Measurements from ENCODE around the gene SPRR4.

SPRR4 gene, protein sequence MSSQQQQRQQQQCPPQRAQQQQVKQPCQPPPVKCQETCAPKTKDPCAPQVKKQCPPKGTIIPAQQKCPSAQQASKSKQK

DNA sequence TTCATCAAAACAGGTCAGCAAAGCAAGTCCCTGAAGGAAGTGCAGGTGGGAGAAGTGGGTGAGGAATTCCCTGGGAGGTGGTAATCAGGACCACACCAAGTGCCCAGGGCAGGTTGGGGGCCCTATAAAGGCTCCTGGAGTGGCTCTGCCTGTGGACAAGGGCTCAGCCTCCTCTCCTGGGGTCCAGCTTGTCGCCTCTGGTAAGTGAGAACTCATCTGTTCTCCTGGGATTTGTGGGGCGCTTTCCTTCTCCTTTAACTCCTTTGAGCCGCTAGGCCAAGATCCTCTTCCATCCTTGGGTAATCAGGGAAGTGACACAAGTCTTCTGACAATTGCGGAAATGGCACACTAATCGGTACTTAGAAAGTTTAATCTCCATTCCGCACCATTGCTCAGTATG, at the start of gene SPRR4:
Gene SPRR4, plus strand, starts transcription at position 154 of the 400 bp plus-strand sequence. CDS start 1,243 bp downstream, outside the sequence.
- no peak for DNase-seq (ENCODE audit: low spot score)

DNA sequence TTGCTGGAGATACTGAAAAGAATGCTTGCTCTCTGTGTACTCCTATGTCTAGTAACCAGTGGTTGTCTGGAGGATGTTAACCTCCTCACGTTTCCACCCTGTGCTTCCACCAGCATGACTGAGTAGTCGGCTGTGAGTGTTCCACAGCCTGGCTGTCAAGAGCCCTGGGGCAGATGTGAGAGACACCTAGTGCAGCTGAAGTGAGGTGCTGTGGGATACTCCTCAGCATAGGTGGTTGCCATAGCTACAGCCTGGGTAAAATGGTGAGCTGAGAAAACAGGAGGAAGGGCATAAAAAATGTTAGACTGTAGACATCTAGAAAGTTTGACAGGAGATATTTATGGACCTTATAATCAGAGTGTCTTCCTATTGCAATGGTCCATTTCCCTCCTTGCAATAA, 46.3 kb upstream of the SPRR4 start:
- DNase-seq (ENCODE audit: low spot score), result no peak

DNA sequence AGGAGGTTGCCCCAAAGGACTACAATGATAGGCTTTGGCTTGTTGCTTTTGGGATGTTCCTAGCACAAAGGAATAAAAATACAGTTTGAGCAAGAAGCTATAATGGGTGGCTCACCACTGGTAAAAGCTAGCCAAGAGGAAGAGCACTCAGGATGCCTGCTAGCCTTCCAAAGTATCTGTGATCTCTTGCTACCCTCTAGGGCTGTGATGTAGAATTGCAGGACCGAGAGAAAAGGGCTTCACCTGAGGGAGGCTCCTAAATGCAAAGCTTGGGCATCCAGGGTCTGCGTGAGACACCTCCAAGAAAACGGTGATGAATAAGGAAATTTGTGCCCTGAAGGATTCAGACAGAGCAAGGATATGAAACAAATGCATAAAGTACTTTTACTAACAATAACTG, 44.4 kb upstream of the SPRR4 start:
- no peak for DNase-seq (ENCODE audit: low spot score)

DNA sequence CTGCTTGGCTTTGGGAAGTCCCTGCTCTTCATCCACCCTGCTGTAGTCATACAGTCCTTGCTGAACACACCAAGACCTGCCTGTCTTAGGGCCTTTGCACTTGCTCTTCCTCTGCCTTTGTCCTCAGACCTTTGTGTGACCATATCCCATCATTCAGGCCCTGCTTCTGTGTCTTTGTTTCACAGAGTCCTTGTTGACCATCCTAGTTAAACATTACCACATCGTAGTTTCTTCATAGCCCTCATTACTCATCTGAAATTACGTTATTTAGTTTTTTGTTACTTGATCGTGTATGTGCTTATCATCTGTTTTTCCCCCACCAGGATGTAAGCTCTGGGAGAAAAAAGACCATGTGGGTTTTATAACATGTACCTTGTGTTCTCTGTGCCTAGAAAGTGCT, 41.8 kb upstream of the SPRR4 start:
- DNase-seq (ENCODE audit: low spot score), result no peak

DNA sequence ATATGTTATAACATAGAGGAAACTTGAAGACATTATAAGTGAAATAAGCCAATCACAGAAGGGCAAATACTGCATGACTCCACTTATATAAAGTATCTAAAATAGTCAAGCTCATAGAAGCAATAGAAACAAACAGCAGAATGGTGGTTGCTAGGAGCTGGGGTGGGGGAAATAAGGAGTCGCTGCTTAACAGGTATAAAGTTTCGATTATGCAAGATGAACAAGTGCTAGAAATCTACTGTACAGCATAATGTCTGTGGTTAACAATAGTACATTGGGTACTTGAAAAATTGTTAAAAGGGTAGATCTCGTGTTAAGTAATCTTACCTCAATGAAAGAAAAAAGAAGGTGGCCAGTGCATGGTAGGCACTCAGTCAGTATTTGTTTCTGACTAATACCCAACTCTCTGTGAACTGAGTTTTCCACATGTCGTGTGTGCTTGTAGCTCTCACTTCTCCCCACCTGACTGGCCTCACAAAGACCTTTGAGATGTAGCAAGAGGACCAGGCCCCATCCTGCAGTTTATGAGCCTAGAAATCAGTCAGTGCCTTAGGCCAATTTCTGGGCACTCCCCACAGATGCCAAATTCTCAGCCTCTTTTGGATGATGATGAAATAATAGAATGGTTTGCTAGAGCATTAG, 38.2 kb upstream of the SPRR4 start:
- no peak for DNase-seq (ENCODE audit: low spot score)

DNA sequence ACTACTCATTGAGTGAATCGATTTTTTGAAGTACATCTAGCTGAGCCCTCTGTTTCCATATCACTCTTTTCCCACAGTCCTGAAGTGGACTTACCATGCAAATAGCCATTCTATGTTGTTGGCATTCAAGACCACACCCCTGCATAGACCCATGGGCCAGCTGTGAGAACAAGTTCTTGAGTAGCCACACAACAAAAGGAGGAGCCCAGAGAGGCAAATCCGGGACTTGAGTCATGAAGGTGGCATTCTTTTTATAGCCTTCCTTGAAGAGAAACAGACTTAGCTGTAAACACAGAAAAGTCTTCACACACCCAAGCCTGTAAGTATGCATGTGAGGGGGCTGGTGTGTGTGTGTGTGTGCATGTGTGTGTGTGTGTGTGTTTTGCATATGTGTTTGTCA, 37.3 kb upstream of the SPRR4 start:
- no peak for DNase-seq (ENCODE audit: low spot score)

DNA sequence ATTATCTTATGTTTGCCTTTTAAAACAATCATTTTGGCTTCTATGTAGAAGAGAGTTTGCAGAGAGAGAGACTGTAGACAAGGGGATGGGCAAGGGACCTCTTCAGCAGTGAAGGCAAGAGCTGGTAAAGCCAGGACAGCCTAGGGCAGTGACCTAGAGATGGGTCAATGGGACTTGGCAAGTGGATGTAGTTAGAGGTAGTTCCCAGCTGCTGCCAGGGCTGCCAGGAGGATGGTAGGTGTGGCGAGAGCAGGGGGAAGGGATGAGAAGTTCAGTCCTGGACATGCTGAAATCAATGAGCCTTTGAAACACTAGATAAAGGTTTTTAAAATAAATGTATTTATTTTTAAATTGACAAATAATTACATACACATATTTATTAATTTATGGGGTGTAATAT, 29.8 kb upstream of the SPRR4 start:
- no peak for DNase-seq (ENCODE audit: low spot score)

DNA sequence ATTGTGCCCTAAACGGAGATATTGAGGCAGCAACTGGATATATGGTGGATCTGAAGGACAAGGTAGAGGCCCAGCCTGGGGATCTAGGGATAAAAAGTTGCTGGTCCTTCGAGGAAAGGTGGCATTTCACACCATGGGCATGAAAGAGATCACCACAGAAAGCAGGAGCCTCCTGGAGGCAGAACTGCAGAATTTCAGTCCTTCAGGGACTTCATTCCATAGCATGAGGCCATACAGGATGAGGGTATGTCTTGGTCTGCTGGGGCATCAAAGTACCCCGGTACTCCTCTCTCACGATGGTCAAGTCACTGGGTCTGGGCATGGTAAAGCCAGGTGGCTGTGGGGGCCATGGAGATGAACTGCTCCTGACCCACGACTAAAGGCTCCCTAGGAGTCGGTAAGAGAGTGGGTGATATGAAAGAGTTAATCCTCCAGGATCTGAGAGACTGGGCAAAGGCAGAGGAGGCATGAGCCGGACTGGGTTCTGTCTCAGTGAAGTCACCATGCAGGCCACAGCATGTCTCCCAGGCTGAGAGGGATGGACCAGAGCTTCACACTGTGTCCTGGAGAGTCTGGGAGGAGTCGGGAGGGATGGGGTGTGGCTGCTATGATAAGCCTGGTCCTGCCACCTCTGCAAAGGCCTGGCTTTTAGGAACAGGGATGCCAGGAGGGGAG, 29.3 kb upstream of the SPRR4 start:
- no peak for DNase-seq (ENCODE audit: low spot score)

DNA sequence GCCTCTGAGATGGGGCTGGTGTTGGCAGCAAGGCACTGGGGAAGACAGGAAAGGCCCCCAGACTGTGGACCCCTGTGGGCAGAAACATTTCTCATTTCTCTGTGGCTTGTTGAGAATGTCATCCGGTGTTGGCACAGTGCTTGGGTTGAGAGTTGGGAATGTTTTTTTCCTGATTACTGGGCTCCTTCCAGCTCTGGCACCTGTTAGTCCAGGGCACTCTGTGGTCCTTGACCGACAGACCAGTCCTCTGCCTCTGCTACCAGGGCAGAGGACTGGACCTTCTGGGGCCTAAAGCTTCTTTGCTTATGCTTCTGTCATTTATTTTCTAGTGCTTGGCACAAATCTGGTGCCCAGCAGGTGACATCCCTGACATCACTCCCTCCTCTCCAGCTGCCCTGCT, 28.3 kb upstream of the SPRR4 start:
- no peak for DNase-seq (ENCODE audit: low spot score)

DNA sequence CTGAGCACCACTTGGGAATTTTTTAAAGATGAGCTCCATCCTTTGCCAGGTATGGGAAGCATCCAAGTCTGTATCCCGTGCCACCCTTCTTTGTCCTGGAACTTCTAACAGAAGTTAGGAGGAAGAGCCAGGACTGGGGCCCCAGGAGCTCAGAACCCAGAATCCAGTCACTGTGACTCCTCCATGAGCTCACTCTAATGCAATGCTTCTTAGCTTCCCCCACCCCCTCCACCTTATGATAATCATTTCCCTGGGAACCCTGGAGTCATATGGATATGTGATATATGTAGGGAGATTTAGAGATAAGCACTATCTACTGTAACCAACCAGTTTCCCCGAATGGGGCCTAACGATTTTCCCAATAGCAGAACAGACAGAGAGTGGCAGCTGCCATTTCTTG, 24.2 kb upstream of the SPRR4 start:
- DNase-seq (ENCODE audit: low spot score), result no peak

DNA sequence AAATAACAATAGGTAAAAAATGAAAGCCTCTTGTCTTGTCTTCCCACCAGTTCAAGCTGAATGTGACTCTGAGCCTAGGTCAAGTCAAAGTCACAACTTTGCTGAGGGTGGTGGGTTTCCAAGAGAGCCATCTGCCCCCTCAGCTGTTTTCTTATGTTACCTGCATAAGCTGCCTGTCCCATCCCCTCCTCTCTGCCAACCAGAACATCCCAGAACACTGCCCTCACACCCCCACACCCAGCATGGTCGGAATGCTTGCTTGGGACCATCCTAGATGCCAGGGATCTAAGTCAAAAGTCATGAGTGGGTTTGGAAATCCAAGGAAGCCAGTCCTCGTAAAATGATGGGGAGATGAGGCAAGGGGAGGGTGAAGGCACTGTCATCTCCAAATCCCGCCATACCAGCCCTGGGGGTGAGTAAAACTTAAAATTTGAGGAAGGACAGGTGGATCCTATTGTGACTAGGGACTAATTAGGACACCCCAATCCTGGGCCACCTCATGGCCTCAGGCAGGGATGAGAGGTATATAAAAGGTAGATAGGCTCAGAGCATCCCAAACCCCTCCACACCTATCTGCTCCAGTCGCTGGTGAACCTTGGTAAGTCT, 23.7 kb upstream of the SPRR4 start, which contains the start of gene SPRR5:
Gene SPRR5, plus strand, starts transcription at position 556 of the 606 bp plus-strand sequence. CDS start 1,349 bp downstream, outside the sequence.
- DNase-seq (ENCODE audit: low spot score), result no peak

DNA sequence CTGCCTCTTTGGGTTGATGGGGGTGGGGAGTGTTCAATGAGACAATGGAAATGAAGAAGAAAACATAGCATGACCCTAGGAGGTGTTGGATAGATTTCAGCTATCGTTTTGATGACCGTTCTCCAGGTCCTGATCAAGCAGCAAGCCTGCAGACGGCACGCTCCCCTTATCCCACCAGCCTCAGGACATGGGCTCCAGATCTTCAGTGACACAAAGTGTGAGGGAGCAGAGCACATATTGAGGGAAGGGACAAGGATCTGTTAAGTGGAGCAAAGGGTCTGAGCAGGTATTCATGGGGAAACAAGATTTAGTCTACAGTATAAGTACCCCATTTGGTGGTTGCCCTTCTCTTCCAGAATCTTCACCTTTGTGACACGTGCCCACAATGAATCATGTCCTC, 18.7 kb upstream of the SPRR4 start:
- DNase-seq (ENCODE audit: low spot score), result no peak

DNA sequence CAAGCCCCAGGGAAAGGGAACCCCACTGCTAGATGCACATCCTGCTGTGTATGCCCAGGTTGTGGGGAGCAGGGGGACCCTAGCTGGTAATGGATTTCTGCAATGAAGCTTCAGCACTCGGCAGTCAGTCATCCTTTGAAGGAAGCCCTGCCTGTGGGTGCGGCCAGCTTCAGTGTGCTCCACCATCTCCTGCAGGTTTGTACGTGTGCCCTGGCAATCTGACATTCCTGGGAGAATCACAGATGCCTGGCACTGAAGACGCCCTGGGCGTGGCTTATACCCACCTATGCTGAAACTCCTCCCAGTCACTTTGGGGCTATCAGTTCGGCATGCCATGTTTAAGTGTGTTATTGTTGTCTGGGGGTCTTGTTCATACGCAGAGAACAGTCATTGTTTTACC, 16.7 kb upstream of the SPRR4 start:
- DNase-seq (ENCODE audit: low spot score), result no peak

DNA sequence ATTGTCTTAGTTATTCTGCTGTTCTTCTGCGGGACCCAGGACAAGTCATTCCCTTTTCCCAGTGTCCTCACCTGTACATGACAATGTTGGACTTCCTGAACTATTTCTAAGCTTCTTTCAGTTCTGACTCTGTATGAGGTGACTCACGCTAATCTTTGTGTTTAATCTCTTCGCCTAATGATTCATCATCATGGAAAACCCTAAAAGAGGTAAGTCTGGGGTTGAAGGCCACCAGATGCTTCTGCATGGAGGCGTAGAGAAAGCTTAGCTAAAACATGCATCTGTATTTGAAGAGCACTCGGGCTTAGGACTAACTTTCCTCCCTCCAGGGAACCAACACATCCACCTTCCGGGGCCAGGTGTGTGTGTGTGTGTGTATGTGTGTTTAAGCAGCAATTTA, 16.0 kb upstream of the SPRR4 start:
- DNase-seq (ENCODE audit: low spot score), result no peak

DNA sequence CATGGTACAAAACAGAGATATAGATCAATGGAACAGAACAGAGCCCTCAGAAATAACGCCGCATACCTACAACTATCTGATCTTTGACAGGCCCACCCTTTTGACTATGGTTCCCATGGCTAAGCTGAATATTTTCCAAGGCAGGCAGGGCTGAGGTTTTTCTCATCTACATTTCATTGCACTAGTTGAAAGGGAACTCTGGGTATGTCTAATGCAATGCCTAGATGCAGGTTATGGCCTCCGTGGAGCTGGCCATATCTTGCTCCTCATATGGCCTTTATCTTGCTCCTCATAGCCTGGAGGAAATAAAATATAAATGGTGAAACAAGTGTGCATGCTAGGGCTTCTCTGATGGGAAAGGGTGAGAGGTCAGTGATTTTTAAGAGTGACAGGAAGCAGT, 12.9 kb upstream of the SPRR4 start:
- no peak for DNase-seq (ENCODE audit: low spot score)

DNA sequence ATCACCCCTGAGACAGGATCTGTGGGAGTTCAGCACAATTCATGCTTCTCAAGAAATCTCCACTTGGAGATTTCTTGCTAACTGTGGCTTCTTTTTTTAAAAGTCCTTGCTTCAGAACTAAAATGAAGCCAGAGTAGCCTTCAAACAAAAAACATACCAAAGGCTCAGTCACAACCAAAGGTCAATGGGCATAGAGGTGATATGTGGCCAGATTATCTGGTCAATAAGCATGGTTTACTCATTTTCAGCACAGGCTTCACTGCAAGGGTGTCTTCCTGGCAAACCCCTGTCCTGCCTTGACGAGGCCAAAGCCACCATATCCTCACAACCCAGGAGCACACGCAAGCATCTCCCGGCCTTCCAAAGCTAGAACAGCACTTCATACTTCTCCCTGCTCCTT, 11.2 kb upstream of the SPRR4 start:
- DNase-seq (ENCODE audit: low spot score), result no peak

DNA sequence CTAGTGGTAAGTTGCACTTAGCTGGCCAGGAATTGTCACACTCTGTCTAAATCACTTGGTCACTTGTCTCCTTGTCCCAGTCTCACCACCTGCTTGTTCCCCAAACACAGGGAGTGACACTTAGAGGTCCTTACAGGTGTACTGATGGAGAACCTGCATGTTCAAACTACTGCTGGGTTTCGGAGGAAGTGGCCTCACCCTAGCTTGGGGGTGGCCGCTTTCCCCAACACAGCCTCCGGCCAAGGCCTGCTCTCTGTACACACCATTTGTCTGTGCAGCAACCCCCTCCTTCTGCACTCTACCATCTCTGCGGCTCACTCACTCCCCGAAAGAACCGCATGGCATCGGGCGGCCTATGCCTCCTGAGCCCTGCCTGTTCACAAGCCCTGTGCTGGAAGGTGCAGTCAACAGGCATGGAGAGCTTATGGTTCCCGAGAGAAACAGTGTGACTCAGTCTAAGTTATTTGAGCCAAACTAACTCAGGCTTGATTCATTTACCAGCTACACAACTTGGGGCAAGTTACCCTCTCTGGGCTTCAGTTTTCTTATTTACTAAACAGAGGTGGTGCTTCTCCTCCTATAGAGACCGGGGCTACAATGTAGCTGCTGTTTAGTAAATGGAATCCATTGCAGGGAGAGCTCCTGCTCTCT, 10.5 kb upstream of the SPRR4 start:
- DNase-seq (ENCODE audit: low spot score), result no peak

DNA sequence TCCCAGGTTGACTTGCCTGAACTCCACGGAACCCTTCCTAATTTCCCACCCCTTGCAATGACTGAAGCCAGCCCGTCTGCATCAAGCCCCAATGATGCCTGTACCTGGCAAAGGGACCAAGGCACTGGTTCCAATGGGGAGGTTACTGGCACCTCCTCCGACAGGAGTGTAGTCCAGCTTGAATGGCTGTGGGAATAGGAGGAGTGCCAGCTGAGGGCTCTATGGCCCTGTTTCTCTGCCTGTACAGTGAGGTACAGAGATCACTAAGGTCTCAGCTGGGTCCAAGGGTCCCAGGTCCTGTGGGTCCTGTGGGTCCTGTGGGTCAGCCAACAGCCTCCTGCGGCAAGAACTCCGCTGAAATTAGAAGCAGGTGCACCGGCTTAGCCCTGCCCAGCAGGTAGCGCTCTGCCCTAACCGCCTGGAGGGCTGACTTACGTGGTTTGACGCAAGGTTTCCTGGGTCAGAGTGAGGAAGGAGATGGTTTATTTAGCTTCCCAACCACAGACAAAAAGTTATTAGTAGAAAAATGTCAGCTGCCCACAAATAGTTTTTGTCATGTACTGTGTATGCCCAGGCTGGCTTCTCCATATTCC, 9.9 kb upstream of the SPRR4 start:
- no peak for DNase-seq (ENCODE audit: low spot score)

DNA sequence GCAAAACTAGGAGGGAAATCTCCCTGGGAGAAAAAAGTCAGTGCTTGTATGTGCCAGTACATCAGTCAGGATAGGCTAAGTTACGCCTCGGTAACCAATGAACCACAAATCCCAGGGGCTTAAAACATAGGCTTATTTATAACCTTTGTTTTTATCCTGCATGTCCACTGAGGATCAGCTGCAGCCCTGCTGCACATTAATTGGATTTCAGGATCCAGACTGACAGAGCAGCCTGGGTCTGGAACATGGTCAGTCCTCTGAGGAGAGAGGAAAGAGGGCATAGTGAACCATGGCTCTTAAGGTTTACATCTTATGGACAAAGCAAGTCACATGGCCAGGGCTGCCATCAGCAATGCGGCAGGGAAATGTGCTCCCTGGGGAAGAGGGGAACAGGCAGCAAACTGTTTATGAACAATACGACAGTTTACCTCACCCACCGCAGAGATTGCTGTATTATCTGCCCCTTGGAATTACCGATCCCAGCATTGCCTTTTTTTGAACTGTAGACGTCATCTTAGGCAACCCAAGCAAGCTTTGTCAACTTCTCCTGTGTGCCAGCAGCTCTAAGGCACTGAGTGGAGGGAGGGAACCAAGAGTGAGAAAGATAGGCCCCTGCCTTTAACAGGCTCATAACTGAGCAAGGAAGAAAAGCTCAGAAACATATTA, 9.1 kb upstream of the SPRR4 start:
- no peak for DNase-seq (ENCODE audit: low spot score)

DNA sequence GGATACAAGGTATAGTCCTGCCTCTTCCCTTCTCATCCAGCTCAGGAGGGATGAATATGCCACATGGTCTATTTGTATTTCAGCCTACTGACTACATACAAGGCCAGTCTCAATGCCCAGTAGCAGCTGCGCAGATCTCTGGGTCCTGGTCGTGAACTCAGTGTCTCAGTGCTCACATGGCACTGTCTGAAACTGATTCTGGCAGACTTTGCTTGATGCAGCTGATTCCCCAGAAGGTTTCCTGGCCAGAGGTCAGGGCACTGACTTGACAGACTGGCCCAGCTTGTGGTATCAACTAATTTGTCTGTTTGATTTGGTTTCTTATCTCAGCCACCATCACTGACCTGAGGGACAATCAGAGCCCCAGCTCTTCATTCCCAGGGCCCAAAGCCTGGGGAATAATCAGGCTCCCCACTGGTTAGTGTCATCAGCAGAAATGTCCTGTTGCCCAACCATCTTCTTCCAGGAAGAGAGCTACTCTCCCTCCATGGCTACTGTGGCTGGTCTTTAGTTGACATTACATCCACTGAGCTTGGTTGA, 7.5 kb upstream of the SPRR4 start:
- DNase-seq (ENCODE audit: low spot score), result no peak

DNA sequence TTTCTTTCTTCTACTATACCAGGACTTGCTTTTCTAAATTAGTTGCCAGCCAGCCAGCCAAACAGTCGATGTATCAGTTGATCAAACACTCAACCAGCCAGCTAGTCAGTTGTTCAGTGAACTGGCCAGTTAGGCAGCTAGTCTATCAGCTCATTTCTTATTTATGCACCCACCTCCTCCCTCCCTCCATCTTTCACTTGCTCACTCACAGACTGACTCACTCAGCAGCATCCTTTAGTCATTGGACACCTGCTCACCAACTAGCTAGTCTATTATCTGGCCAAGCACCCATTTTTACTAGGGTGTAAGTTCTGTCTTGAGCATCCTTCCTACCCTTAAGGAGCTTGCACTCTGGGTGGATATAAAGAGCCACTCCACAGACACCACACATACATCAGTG, 5.9 kb upstream of the SPRR4 start:
- no peak for DNase-seq (ENCODE audit: low spot score)

DNA sequence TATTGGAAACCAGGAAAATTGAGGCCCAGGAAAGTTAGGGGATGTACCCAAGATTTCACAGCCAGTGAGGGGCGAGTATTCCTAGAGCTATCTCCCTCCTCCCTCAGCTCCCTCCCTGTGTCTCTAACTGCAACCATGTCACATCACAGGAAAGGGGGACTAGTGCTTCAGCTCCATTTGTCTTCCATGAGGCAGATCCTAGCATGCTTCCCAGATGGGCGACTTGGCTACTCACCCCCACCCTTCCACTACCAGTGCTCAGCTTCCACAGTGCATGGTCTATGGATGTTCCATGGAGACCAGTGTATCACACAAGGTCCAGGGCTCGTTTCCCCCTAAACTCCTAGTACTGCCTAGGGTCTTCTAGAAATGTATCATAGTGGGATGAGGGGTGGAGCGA, 4.6 kb upstream of the SPRR4 start:
- no peak for DNase-seq (ENCODE audit: low spot score)
